ENCODE data around the gene BMPR1B. TPM values are rescaled to one million over a fixed set of nuclear protein-coding genes. Genes with fewer than 3 reads are reported as not detected.
"Not testable (repeated sequence)": the region's sequence is repeated elsewhere in the genome, so short reads cannot be mapped to it uniquely, and the experiment has no call there.

The BMPR1B gene
- total RNA-seq, 1 donor from 2014 or later: 0.24 TPM

DNA sequence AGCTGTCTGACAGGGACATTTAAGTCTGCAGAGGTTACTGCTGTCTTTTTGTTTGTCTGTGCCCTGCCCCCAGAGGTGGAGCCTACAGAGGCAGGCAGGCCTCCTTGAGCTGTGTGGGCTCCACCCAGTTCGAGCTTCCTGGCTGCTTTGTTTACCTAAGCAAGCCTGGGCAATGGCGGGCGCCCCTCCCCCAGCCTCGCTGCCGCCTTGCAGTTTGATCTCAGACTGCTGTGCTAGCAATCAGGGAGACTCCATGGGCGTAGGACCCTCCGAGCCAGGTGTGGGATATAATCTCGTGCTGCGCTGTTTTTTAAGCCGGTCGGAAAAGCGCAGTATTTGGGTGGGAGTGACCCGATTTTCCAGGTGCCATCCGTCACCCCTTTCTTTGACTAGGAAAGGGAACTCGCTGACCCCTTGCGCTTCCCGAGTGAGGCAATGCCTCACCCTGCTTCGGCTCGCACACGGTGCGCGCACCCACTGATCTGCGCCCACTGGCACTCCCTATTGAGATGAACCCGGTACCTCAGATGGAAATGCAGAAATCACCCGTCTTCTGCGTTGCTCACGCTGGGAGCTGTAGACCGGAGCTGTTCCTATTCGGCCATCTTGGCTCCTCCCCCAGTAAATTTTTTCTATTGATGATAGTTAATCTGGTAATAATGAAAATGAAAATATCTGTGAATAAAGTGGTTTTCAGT lies 83.6 kb downstream of the BMPR1B start:
- not testable (repeated sequence) for ATAC-seq

DNA sequence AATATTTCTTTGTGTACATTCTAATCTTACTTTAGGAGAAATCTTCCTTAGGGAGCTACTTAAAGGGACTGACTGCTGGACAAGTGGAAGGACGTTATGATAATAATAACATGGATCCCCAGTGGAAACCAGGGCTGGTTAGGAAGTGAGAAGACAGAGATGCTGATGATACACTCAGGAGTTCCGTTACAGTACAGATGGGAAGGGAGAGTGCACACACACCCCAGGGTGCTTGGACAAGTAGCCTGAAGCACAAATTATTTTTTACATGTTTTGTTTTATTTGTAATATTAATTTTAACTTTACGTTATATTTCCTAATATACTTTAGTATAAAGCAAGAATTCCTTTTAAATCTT lies 84.1 kb downstream of the BMPR1B start:
- no peak for ATAC-seq

DNA sequence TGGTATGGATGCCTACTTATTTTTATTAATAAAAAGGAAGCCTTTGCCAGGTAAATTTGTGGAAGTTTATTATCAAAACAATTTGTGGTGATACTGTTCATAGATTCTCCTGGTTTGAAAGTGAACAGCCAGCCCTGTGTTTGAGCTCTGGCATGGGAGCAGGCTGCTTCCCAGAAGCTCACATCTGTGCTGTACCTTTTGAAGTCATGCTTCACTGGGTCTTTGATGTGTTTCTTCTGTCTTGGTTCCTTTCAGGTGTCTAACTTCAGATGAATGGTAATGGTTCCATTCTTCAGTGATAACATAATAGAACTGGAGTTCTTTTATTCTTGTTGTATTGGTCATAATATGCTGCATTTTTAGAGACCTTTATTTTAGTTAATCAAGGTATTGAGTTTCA lies 85.5 kb downstream of the BMPR1B start:
- no peak for ATAC-seq

DNA sequence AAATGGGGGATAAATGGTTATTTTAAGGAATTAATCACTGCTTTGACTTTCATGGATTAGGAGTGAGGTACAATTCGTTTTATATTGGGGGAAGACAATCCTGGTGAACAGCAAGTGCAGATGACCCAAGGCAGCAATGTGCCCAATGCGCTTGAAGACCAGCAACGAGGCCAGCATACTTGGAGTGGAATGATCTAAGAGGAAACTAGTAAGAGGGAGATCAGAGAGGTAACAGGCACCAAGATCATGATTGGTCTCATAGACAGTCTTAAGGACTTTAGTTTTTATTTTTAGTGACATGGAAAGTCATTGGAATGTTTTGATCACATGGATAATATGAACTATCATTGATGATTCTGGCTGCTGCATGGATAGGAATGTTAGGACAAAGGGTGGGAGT lies 90.6 kb downstream of the BMPR1B start:
- ATAC-seq: no peak

DNA sequence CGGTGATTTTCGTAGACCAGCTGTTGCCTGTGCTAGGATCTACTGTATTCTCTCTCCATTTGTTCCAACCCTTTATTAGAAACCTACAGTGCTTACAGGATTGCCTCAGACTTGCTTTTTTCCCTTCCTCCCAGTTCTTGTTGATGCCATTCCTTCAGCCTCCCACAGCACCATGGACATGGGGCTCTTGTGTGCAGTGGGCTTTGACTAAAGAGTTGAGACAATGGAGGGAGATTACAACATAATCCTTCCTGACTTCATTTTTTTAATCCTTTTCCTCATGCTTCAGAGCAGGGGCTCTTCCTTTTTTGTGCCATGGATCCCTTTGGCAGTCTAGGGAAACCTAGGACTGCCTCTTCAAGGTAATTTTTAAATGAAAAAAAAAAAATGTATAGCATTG lies 92.1 kb downstream of the BMPR1B start:
- no peak for ATAC-seq

DNA sequence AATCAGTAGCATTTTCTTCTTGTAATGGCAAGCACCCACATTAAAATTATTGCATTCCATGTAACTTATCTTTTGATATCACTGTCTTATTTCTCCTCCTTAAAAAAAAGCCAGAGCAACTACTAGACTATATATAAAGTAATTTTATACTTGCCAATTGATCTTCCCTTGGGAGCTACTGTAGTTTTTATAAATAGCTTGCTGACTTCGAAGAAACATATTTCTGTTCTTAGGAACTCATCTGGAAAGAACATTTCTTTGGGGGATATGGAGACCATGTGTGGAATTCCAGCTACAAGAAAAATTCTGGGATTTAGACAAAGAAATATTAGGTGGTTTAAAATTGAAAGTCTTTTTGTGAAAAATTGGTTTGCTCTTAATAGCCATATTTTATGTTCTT lies 94.9 kb downstream of the BMPR1B start:
- no peak for ATAC-seq

DNA sequence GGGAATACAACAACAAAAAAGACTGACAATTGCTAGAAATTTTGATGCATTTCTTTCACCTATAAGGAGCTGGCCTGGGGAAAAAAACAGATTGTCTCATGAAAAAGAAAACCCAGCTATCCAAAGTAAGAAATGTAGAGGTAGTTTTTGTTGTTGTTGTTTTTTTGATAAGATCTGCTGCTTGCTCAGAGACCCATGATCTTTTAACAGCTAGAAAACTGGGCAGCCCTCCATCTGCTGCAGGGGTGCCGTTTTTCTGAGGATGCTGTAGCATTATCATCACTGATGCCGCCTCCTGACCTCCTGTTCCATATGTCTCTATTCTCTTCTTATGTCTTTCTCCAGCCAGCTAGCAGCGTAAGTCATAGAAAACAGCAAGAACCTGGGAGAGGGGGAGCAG lies 98.3 kb downstream of the BMPR1B start:
- no peak for ATAC-seq

DNA sequence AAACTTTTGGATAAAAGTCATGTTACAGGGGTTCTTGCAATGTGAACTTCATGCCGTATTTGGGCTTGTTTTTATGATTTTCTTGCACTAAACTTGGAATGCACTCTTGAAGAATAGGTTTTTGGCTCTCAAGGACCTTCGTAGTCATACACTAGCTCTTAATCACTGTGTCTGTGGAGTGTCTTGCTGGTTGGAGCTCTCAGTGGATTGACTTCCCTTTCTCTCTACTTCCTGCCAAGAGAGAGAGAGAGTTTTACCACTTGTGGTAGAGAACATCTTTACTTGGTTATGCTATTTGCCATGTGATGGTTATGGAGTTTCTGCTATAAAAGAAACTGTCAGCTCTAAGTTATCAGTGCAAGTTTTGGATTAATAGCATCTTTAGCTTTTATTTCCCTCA lies 112.4 kb downstream of the BMPR1B start:
- no peak for ATAC-seq

DNA sequence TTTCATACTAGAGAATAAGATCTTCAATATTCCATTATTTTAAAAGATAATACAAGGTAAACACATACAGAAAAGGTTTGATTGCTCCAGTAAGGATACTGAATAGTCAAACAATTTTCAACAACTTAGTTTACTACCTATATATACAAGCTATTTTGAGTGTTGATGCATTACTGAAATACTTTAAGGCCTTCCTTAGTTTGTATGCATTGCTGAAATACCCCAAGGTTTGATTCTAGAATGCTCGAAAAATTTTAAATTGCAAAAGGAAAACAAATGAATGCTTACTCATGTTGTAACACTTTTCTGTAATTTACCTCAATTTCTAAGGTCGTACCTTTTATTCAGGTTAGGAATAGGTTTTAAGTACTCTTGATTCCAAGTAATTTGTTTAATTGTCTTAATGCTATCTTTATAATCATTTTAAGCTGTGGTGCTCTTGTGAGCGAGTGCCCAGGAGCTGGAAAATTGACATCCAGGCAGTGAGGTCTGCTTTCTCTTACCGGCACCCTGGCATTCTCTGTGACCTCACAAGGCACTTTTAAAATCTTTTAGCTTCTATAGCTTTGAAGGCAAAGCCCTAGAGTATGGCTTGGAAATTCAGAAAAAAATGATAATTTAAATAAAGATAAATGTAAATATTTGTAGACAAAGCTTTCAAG lies 114.0 kb downstream of the BMPR1B start:
- ATAC-seq: no peak

DNA sequence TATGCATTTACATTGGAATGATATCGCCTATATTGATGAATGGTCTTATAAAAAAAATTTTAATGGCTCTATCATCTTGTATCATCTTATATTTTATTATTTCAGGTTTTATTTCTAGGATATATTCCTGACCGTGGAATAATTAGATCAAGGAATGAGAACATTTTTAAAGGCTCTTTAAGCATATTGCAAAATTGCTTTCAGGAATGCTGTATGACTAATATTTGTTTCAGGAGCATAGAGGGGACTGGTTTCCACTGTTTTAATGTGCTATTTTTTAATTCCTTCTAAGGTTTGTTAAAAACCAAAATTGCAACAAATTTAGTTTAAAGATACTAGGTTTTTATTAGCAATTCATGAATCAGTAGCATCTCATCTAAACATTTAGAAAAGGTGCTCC lies 120.2 kb downstream of the BMPR1B start:
- no peak for ATAC-seq

DNA sequence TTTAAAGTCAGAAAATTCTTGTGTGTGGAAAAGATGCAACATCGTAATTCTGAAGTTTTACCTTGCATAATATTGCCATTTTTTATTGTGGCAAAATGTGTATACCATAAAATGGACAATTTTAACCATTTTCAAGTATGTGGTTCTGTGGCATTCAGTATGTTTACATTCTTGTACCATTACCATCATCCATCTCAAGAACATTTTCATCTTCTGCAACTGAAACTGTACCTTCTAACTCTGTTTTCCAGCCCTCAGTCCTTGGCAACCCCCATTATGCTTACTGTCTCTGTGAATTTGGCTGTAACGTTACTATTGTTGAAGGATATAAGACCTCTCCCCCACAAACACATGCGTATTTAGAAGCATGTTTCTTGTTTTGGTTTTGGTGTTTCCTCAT lies 123.2 kb downstream of the BMPR1B start:
- no peak for ATAC-seq

DNA sequence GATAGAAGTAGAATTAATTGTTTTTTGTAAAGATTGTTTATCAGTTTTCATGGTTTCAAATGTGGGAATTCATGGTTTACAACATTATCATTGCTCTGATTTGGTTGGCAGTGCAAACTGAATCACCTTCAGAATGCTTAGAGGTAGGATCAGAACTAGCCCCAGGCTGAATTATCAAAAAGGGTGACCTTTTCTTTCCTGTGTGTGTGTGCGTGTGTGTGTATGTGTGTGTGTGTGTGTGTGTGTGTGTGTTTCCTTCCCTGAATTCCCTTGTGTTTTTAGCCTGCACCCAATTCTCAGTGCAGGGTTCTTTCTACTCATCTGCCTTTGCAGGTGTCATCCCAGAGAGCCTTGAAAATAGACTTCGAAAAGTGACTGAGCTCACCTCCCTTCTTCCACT lies 125.0 kb downstream of the BMPR1B start:
- ATAC-seq: no peak

DNA sequence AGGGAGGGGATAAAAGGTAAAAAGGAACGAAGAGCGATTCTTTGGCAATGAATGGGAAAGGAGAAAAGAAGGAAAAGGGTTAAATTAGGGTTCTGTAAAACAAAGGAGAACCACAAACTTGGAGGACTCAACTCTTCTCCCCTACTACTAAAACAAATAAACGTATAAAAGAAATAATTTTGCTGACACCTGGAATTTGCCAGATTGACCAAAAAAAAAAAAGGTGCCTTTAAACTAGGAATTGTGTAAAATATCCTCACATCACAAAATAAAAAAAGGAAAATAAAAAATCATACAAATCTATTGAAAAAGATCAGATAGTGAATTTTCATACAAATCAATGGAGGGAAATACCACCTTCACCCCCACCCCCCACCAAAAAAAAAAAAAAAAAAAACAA lies 129.3 kb downstream of the BMPR1B start:
- ATAC-seq: no peak

DNA sequence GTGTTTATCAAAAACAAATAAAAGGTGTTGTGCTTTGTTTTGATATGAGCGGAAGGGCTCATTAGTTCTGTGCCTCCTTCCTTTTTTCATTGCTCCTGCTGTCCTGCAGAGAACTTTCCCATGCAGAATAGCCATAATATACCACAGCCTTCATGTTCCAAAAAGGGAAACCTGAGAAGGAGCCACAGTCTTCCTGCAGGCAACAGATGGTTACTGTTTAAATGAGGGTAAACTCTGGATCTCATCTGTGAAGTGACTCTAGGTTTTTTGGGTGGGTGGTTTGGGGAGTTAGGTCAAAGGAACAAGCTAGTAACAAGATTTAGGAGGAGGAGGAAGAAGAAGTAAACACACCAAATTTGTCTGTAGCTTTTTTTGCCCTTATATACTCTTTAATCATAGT lies 131.8 kb downstream of the BMPR1B start:
- ATAC-seq: no peak

DNA sequence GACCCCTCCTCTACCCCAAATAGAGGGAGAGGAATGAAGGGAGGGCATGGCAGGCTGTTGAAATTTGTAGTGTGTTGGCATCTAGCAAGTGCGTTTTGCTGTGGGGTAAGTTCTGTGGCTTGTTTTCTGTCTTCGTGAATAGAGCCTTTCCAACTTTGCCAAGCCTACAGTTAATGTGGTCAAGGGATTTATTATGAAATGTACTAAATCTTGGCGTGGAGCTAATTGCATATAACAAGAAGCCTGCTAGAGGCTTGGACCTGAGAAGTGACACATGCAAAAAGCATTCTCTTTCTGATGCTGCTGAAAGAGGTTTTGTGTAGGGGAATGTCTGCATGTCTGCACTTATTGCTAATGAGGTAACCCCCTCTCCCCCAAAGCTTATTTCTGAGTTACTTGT lies 132.2 kb downstream of the BMPR1B start:
- no peak for ATAC-seq

DNA sequence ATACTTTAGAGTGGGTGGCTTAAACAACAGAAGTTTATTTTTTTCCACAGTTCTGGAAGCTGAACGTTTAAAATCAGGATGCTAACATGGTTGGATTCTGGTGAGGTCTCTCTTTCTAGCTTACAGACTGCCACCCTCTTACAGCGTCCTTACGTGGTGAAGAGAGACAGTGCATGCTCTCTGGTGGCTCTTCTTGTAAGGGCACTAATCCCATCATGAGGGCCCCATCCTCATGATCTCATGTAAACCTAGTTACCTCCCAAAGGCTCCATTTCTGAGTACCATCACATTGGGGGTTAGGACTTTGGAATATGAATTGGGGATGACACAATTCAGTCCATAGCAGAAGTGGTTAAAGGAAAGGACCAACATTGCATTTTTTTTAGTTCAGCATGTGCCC lies 132.8 kb downstream of the BMPR1B start:
- ATAC-seq: no peak

DNA sequence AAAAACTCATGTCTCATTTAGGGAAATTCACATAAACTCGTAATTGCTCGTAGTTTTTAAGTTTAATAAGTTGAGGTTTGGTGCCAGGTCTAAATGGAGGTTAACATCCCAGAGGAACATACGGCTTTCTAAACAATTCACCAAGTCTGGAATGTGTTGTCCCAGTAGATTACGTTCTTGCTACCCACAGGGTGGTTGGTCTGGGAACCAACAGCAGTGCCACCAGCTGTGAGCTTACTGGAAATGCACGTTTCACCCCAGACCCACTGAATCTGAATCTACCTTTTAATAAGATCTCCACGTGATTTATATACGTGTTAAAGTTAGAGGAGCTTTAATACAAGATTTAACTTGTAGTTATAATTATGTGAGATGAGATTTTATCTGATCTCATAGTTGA lies 134.3 kb downstream of the BMPR1B start:
- no peak for ATAC-seq

DNA sequence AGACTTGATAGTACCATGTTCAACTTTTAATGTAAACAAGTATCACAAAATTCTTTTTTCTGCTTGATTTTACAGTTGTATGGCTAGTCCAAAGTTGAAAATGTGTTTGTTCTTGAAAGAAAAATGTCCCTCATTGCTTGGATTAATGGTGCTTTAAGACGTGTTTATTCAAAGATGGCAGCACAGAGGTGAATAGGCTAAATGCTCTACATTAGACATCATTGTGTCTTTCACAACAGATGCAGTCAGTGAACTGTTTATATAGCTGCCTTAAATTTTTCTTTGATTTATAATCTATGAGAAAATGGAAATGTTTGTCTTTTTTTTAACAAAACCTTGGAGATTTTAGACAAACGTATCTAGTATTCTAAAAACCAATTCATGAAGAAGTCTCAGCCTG lies 137.3 kb downstream of the BMPR1B start:
- no peak for ATAC-seq

DNA sequence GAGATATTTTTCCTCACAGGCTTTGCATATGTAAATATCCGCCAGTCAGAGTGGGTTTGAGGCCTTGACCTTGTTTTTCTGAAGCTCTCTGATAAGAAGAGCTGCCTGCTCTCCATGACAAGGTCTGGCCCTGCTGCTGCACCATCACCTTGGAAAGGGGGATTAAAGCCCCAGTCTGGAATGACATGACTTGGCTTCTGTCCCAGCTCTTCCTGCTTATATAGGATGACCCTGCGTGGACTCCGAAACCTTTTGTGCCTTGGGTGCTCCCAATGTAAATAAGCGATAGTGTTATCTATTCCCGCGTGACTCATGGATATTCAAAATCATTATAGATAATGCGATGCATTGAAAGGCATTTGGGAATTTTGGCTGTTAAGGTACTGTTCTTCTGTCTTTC lies 139.3 kb downstream of the BMPR1B start:
- ATAC-seq: no peak

DNA sequence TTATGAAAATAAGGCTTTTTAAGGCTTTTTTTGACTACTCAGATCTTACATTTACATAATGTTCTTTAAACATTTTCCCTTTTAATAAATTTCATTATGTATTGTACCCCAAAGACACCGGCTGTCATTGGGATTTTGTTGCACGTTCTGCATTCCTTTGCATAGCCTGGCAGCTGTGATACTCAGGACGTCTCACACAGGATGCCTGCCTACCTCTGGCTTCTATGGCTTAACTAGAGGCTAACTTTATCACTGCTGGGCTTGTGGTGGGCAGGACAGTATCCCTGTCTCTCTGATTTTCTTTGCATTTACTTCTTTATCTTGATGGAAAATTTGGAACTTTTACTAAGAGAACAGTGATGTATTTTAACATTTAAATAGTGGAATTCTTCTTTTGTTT lies 147.8 kb downstream of the BMPR1B start:
- no peak for ATAC-seq

DNA sequence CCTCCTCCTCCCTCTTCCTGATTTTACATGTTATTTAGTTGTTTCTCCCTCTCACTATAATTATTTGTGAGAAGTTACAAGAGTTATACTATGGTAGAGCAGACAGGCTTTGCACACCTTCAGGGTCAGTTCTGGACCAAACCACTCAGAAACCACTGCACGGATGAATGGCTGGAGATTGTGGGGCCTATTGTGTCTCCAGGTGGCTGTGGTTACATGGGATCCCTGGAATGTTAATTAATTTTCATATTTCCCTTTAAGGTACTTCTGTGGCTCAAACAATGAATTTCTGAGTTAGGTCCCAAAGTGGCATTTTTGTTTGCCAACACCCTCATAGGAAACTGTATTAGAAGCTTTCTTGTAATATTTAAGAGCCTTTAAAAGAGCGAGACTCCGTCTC lies 151.9 kb downstream of the BMPR1B start:
- ATAC-seq: no peak

DNA sequence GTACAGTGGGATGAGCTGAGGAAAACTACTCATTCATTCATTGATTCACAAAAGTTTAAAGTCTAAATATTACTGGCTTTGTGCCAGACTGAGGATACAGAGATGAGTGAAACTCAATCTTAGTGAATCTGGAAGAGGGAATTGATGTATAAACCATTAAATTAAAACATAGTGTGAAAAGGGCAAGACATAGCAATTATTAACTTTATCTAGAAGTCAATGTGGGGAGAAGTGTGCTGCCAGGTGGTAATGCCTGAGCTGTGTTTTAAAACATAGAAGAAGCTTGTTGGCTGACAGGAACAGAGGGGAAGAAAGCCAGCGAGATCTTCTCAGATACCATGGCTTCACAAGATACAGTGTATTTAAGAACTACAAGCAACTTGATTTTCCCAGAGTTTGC lies 153.4 kb downstream of the BMPR1B start:
- no peak for ATAC-seq

DNA sequence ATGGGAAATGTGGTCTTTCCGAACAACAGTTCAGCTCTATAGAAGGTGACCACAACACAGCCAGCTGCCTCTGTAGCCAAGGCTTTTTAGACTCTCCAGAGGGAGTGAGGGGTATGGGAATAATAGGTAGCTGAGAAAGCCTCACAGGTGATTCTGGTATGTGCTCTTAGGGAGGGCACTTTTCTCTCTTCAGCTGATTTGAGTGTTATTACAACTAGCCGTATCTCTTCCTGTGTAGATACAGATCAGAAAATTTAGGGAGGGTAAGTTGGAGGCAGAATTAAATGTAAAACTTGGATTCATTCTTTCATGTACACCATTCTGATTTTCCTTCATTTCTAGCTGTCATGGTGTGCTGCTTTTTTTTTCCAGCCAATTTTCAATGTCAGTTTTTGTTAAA lies 154.9 kb downstream of the BMPR1B start:
- no peak for ATAC-seq

DNA sequence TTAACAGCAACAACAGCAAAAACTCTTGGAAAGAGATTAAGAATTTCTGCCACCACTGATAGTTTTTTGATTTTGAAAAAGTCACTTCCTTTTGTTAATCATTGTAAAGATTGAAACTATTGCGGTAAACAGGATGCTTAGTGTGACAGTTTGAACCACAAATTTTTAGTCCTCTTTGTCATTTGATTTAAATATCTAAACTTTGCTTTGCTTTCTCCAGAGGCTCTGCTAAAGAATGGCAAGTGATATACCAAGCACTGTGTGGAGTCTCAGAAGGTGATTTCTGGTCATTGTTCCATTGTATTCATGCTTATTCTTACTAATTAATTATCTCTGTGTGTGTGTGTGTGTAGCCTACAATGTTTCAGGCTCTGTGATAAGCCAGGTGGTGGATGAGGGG lies 155.6 kb downstream of the BMPR1B start:
- ATAC-seq: no peak

DNA sequence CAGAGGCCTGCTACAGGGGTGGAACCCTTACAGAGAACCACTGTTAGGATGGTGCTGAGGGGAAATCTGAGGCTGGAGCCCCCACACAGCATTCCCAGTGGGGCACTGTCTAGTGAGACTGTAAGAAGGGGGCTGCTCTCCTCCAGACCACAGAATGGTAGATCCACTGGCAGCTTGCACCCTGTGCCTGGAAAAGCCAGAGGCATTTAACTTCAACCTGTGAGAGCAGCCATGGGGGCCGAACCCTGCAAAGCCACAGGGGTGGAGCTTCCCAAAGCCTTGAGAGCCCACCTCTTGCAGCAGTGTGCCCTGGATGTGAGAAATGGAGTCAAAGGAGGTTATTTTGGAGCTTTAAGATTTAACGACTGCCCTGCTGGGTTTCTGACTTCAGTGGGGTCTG lies 159.4 kb downstream of the BMPR1B start:
- no peak for ATAC-seq

All from esophagus mucosa (tissue), 1 donor.